Liver (tissue), 9 donors: ENCODE data around the gene NIPAL4. TPM values are rescaled to one million over a fixed set of nuclear protein-coding genes. Genes with fewer than 3 reads are reported as not detected.
"Not testable (repeated sequence)": the region's sequence is repeated elsewhere in the genome, so short reads cannot be mapped to it uniquely, and the experiment has no call there.

ENCODE experiments used
- DNase-seq: peaks from one replicate; pipeline ENCODE4 v3.0.0-alpha.2; 2017; ENCODE audit warnings: low spot score
- H3K27ac ChIP-seq, 2 donors: one replicate each; pipeline ENCODE4 v1.7.0; 2013; ENCODE audit warnings: inconsistent platforms in 2 of 2, low read length in 2 of 2, control low read depth in 1 of 2, low read depth in 1 of 2, mild to moderate bottlenecking in 1 of 2
- H3K27me3 ChIP-seq, 4 donors: one replicate each; pipeline versions ENCODE4 v1.6.1 to v1.7.0; 2013; ENCODE audit warnings: low read length in 3 of 4, inconsistent platforms in 1 of 4, mild to moderate bottlenecking in 1 of 4, moderate library complexity in 1 of 4; ENCODE audit not compliant: control insufficient read depth in 4 of 4, insufficient read depth in 4 of 4
- H3K36me3 ChIP-seq, 4 donors: one replicate each; pipeline versions ENCODE4 v1.6.1 to v1.7.0; 2013; ENCODE audit warnings: low read length in 3 of 4, mild to moderate bottlenecking in 3 of 4, low read depth in 1 of 4, moderate library complexity in 1 of 4; ENCODE audit not compliant: control insufficient read depth in 4 of 4, insufficient read depth in 3 of 4
- H3K4me1 ChIP-seq, 4 donors: one replicate each; pipeline versions ENCODE4 v1.6.1 to v1.7.0; 2013; ENCODE audit warnings: low read length in 3 of 4, mild to moderate bottlenecking in 3 of 4, moderate library complexity in 1 of 4; ENCODE audit not compliant: control insufficient read depth in 4 of 4, insufficient read depth in 4 of 4
- H3K4me3 ChIP-seq, 3 donors: one replicate each; pipeline versions ENCODE4 v1.6.1 to v1.7.0; 2013; ENCODE audit warnings: low read length in 3 of 3, control low read depth in 1 of 3, low read depth in 1 of 3, mild to moderate bottlenecking in 1 of 3
- H3K9ac ChIP-seq, 2 donors: one replicate each; pipeline ENCODE4 v1.7.0; 2013; ENCODE audit warnings: low read length in 2 of 2, mild to moderate bottlenecking in 2 of 2, moderate library complexity in 2 of 2, control low read depth in 1 of 2, low read depth in 1 of 2
- H3K9me3 ChIP-seq, 4 donors: one replicate each; pipeline versions ENCODE4 v1.6.1 to v1.7.0; 2013; ENCODE audit warnings: low read length in 3 of 4; ENCODE audit not compliant: control insufficient read depth in 4 of 4
- EGR1 ChIP-seq, 2 donors: IDR thresholded peaks; 2 replicates each; pipeline ENCODE4 v1.6.1; 2016 to 2018; ENCODE audit warnings: antibody characterized with exemption in 2 of 2, low read depth in 2 of 2
- FOXA1 ChIP-seq: IDR thresholded peaks from 2 replicates; pipeline ENCODE4 v1.6.1; 2016; ENCODE audit warnings: antibody characterized with exemption
- FOXA2 ChIP-seq: IDR thresholded peaks from 2 replicates; pipeline ENCODE4 v1.6.1; 2016; ENCODE audit warnings: antibody characterized with exemption
- HNF4A ChIP-seq, 2 donors: conservative IDR thresholded peaks; 2 replicates each; pipeline ENCODE4 v1.6.1; 2016; ENCODE audit warnings: antibody characterized with exemption in 2 of 2, mild to moderate bottlenecking in 2 of 2
- HNF4G ChIP-seq: IDR thresholded peaks from 2 replicates; pipeline ENCODE4 v1.6.1; 2016; ENCODE audit warnings: antibody characterized with exemption
- JUND ChIP-seq, 2 donors: IDR thresholded peaks; 2 replicates each; pipeline ENCODE4 v1.6.1; 2016; ENCODE audit warnings: antibody characterized with exemption in 2 of 2
- MAX ChIP-seq: IDR thresholded peaks from 2 replicates; pipeline ENCODE4 v1.6.1; 2016; ENCODE audit warnings: antibody characterized with exemption
- NR2F2 ChIP-seq: IDR thresholded peaks from 2 replicates; pipeline ENCODE4 v1.6.1; 2016; ENCODE audit warnings: antibody characterized with exemption
- REST ChIP-seq: IDR thresholded peaks from 2 replicates; pipeline ENCODE4 v1.6.1; 2016; ENCODE audit warnings: antibody characterized with exemption, mild to moderate bottlenecking
- RXRA ChIP-seq, 2 donors: IDR thresholded peaks; 2 replicates each; pipeline ENCODE4 v1.6.1; 2017 to 2018; ENCODE audit warnings: antibody characterized with exemption in 2 of 2, mild to moderate bottlenecking in 1 of 2
- SP1 ChIP-seq: IDR thresholded peaks from 2 replicates; pipeline ENCODE4 v1.6.1; 2018; ENCODE audit warnings: antibody characterized with exemption, mild to moderate bottlenecking
- TAF1 ChIP-seq: conservative IDR thresholded peaks from 2 replicates; pipeline ENCODE4 v1.6.1; 2016; ENCODE audit warnings: antibody characterized with exemption, mild to moderate bottlenecking
- YY1 ChIP-seq: IDR thresholded peaks from 2 replicates; pipeline ENCODE4 v1.6.1; 2016; ENCODE audit warnings: antibody characterized with exemption, mild to moderate bottlenecking
- WGBS: extraction: QIAGEN DNeasy Blood & Tissue Kit; methylation state at CpG from one replicate; pipeline ENCODE4 v1.1.7; 2013; 5-methylcytosine and 5-hydroxymethylcytosine counted together
- polyA plus RNA-seq, 2 donors: library from polyadenylated mRNA; stranded (reverse) in 1 of 2; unstranded in 1 of 2; fragments of 200-250 nt in 1 of 2; fragments of >200 nt in 1 of 2; fragmentation: Nextera tagmentation in 1 of 2; extraction: Ambion mirVana in 1 of 2; gene quantifications; one replicate each; pipeline versions ENCODE4 v1.2.1 to v1.2.3, GENCODE V29; 2013 to 2015
- total RNA-seq, 2 donors: library from RNA; depleted of rRNA; stranded (reverse); fragments of >200 nt; gene quantifications; one replicate each; pipeline ENCODE4 v1.2.3, GENCODE V29; 2014
- TF ChIP-seq, protein P1 (sequence below): IDR thresholded peaks from 2 replicates; pipeline ENCODE4 v1.6.1; 2016; ENCODE audit warnings: antibody characterized with exemption
- TF ChIP-seq, protein P2 (sequence below): fragments of 150-350 bp; IDR thresholded peaks from 2 replicates; pipeline ENCODE4 v1.5.1; 2017; ENCODE audit warnings: improper control_type of control experiment, low read depth, low read length; ENCODE audit not compliant: missing input control
- TF ChIP-seq, protein P3 (sequence below): IDR thresholded peaks from 2 replicates; pipeline ENCODE4 v1.6.1; 2016; ENCODE audit warnings: antibody characterized with exemption
- donor health status: healthy.
- donor health status: healthy.
- donor health status: healthy.
- donor health status: healthy.
- donor health status: healthy.

The NIPAL4 gene
- not detected for total RNA-seq
- polyA plus RNA-seq: not detected

GRCh38 chr5:157459715-157460599 is at the start of gene NIPAL4:
Gene NIPAL4 (plus strand): TSS chr5:157460213. CDS start chr5:157460321, 108 bp downstream.
- DNase-seq: no peak
- Histone ChIP-seq H3K27me3 (peaks cover 0 to 8% (median 2%) of the 10 kb centered on the region in 4 donors), H3K4me3 (peak within 1 kb of the TSS in 1 of 3 donors; percentile 41), H3K9ac (no peak within 1 kb of the TSS), H3K4me1 (peaks cover 2 to 8% (median 5%) of the 10 kb centered on the region in 4 donors), H3K27ac (no peak within 1 kb of the TSS), H3K9me3 (no peaks in the 10 kb centered on the region), H3K36me3 (no peaks in the 10 kb centered on the region)
- TF ChIP-seq HNF4A (conservative IDR thresholded peaks at IDR 0.05) (no peak), YY1 (no peak)
- TF ChIP-seq, protein P1, sequence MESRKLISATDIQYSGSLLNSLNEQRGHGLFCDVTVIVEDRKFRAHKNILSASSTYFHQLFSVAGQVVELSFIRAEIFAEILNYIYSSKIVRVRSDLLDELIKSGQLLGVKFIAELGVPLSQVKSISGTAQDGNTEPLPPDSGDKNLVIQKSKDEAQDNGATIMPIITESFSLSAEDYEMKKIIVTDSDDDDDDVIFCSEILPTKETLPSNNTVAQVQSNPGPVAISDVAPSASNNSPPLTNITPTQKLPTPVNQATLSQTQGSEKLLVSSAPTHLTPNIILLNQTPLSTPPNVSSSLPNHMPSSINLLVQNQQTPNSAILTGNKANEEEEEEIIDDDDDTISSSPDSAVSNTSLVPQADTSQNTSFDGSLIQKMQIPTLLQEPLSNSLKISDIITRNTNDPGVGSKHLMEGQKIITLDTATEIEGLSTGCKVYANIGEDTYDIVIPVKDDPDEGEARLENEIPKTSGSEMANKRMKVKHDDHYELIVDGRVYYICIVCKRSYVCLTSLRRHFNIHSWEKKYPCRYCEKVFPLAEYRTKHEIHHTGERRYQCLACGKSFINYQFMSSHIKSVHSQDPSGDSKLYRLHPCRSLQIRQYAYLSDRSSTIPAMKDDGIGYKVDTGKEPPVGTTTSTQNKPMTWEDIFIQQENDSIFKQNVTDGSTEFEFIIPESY: no peak
- WGBS: 5% methylated on average over 54 of the region's 54 CpGs

GRCh38 chr5:157415838-157416237 is 44.2 kb upstream of the NIPAL4 start:
- no peak overlapping the region for H3K27ac ChIP-seq
- DNase-seq: no peak
- no peaks in the 10 kb centered on the region for H3K36me3 ChIP-seq
- no peak overlapping the region for H3K9ac ChIP-seq
- no peaks in the 10 kb centered on the region for H3K4me1 ChIP-seq
- H3K4me3 ChIP-seq: no peak overlapping the region
- H3K9me3 ChIP-seq: no peaks in the 10 kb centered on the region
- H3K27me3 ChIP-seq: no peaks in the 10 kb centered on the region
- TF ChIP-seq, protein P2, sequence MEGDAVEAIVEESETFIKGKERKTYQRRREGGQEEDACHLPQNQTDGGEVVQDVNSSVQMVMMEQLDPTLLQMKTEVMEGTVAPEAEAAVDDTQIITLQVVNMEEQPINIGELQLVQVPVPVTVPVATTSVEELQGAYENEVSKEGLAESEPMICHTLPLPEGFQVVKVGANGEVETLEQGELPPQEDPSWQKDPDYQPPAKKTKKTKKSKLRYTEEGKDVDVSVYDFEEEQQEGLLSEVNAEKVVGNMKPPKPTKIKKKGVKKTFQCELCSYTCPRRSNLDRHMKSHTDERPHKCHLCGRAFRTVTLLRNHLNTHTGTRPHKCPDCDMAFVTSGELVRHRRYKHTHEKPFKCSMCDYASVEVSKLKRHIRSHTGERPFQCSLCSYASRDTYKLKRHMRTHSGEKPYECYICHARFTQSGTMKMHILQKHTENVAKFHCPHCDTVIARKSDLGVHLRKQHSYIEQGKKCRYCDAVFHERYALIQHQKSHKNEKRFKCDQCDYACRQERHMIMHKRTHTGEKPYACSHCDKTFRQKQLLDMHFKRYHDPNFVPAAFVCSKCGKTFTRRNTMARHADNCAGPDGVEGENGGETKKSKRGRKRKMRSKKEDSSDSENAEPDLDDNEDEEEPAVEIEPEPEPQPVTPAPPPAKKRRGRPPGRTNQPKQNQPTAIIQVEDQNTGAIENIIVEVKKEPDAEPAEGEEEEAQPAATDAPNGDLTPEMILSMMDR: no peak
- TF ChIP-seq TAF1: no peak
- TF ChIP-seq REST: no peak
- no peak for TF ChIP-seq HNF4G
- TF ChIP-seq, protein P3, sequence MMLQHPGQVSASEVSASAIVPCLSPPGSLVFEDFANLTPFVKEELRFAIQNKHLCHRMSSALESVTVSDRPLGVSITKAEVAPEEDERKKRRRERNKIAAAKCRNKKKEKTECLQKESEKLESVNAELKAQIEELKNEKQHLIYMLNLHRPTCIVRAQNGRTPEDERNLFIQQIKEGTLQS: no peak
- no peak for TF ChIP-seq SP1
- TF ChIP-seq MAX: no peak
- no peak for TF ChIP-seq JUND (IDR thresholded peaks at IDR 0.05)
- TF ChIP-seq EGR1 (IDR thresholded peaks at IDR 0.05; ENCODE audit: low read depth in 2 of 2): no peak
- no peak for TF ChIP-seq FOXA2
- TF ChIP-seq FOXA1: no peak
- no peak for TF ChIP-seq YY1
- no peak for TF ChIP-seq RXRA (IDR thresholded peaks at IDR 0.05)
- TF ChIP-seq NR2F2: no peak

- not testable (repeated sequence) for DNase-seq, H3K27ac ChIP-seq, H3K9me3 ChIP-seq, H3K4me1 ChIP-seq, H3K4me3 ChIP-seq, H3K36me3 ChIP-seq, H3K27me3 ChIP-seq, H3K9ac ChIP-seq
- 96% methylated on average over 30 of the region's 30 CpGs for whole genome bisulfite sequencing
Measured at GRCh38 chr5:157419521-157419920, 40.5 kb upstream of the NIPAL4 start.

DNA sequence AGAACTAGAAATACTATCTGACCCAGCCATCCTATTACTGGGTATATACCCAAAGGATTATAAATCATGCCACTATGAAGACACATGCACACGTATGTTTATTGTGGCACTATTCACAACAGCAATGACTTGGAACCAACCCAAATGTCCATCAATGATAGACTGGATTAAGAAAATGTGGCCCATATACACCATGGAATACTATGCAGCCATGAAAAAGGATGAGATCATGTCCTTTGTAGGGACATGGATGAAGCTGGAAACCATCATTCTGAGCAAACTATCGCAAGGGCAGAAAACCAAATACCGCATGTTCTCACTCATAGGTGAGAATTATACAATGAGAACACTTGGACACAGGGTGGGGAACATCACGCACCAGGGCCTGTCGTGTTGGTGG is 30.1 kb upstream of the NIPAL4 start:
- not testable (repeated sequence) for H3K4me1 ChIP-seq, H3K27ac ChIP-seq, DNase-seq, H3K9ac ChIP-seq, H3K9me3 ChIP-seq, H3K4me3 ChIP-seq, H3K27me3 ChIP-seq, H3K36me3 ChIP-seq
- 92% methylated on average over 5 of the region's 5 CpGs for WGBS
